Coronary artery (tissue), 2 donors: ENCODE results near the gene FXR1.
"Not testable (repeated sequence)": the region's sequence is repeated elsewhere in the genome, so short reads cannot be mapped to it uniquely, and the experiment has no call there.

Experiments used
- DNase-seq: peaks from one replicate; pipeline ENCODE4 v3.0.0-alpha.2; 2017; ENCODE audit warnings: low spot score
- H3K27ac ChIP-seq, 2 donors: fragments of 200-600 bp; sonication (generic); one replicate each; pipeline ENCODE4 v1.5.1; 2016 to 2019
- H3K4me3 ChIP-seq: fragments of 200-600 bp; sonication (generic); 2 replicates; pipeline ENCODE4 v1.5.1; 2016; ENCODE audit warnings: mild to moderate bottlenecking, moderate library complexity
- CTCF ChIP-seq: fragments of 200-600 bp; sonication (generic); IDR thresholded peaks from one replicate; pipeline ENCODE4 v1.5.1; 2019; ENCODE audit warnings: antibody characterized with exemption

FXR1 gene

GRCh38 chr3:180981912-180982311 lies 69.4 kb downstream of the FXR1 start:
- DNase-seq, result no peak
- TF ChIP-seq CTCF, result no peak
- no peak overlapping the region for H3K27ac ChIP-seq
- H3K4me3 ChIP-seq, result no peak overlapping the region

GRCh38 chr3:180983136-180983535 lies 70.7 kb downstream of the FXR1 start:
- H3K27ac ChIP-seq, result no peak overlapping the region
- DNase-seq, result no peak
- TF ChIP-seq CTCF, result no peak
- H3K4me3 ChIP-seq, result no peak overlapping the region

- DNase-seq, H3K4me3 ChIP-seq, H3K27ac ChIP-seq: not testable (repeated sequence)
These were observed 73.9 kb downstream of the FXR1 start for GRCh38 chr3:180986366-180986765.

- Histone ChIP-seq H3K27ac (no peak overlapping the region), H3K4me3 (no peak overlapping the region)
- DNase-seq, result no peak
- TF ChIP-seq CTCF, result no peak
These were observed 74.9 kb downstream of the FXR1 start for GRCh38 chr3:180987344-180987743.

- peak within 1 kb of the TSS; percentile 94 for H3K4me3 ChIP-seq
- peak; percentile 95 for DNase-seq
- H3K27ac ChIP-seq, result peak within 1 kb of the TSS; percentile 79 to 91
- TF ChIP-seq CTCF, result no peak
These were observed 77.1 kb downstream of the FXR1 start, which contains the start of gene DNAJC19 for GRCh38 chr3:180989291-180990163. DNAJC19 (minus strand) TSS chr3:180989736; CDS start chr3:180989602, 134 bp downstream.

GRCh38 chr3:180990505-180990904 lies 78.0 kb downstream of the FXR1 start:
- DNase-seq, result no peak
- peak overlapping the region in 1 of 2 donors; percentile 91 for H3K27ac ChIP-seq
- no peak for TF ChIP-seq CTCF
- H3K4me3 ChIP-seq, result peak overlapping the region; percentile 94

- H3K4me3 ChIP-seq, result no peak overlapping the region
- no peak for DNase-seq
- H3K27ac ChIP-seq, result no peak overlapping the region
- TF ChIP-seq CTCF, result no peak
These were observed 84.0 kb downstream of the FXR1 start for GRCh38 chr3:180996415-180996932.

- DNase-seq, H3K4me3 ChIP-seq, H3K27ac ChIP-seq: not testable (repeated sequence)
These were observed 89.9 kb downstream of the FXR1 start for GRCh38 chr3:181002331-181002730.

GRCh38 chr3:181003469-181003868 lies 91.0 kb downstream of the FXR1 start:
- DNase-seq, H3K27ac ChIP-seq, H3K4me3 ChIP-seq: not testable (repeated sequence)
